HEK293 (cell line): ENCODE results near the gene ANAPC16.
A peak's percentile ranks its signal among the peaks of the same experiment; 100 is the strongest.

Source experiments
- CTCF ChIA-PET: fragments of 350-600 bp; formaldehyde crosslinking; extraction: SDS; loops from one replicate; lab custom pipeline; 2021; ENCODE audit warnings: antibody characterized with exemption; lab: Yijun Ruan, JAX
- POLR2A ChIA-PET: fragments of 300-600 bp; formaldehyde crosslinking; extraction: SDS; loops from one replicate; lab custom pipeline; 2020; ENCODE audit warnings: antibody characterized with exemption, inconsistent platforms; lab: Yijun Ruan, JAX
- H3K27ac ChIP-seq: fragments of 200-500 bp; sonication (Bioruptor generic); 2 replicates; pipeline ENCODE4 v1.5.1; 2014; ENCODE audit warnings: low read depth, low read length, control low read depth, inconsistent platforms; ENCODE audit errors: extremely low read depth
- H3K36me3 ChIP-seq, 2 experiments: fragments of 200-500 bp in 1 of 2; sonication (Bioruptor generic) in 1 of 2; 1 replicate in 1 of 2; 2 replicates in 1 of 2; pipeline ENCODE4 v1.5.1; 2014 to 2017; ENCODE audit warnings: inconsistent platforms in 2 of 2, low read length in 2 of 2; ENCODE audit not compliant: control insufficient read depth in 2 of 2, insufficient read depth in 1 of 2
- H3K4me1 ChIP-seq: fragments of 200-500 bp; sonication (Bioruptor generic); 2 replicates; pipeline ENCODE4 v1.5.1; 2014; ENCODE audit warnings: mild to moderate bottlenecking, low read length, inconsistent platforms; ENCODE audit not compliant: control insufficient read depth, insufficient read depth
- H3K4me3 ChIP-seq: 2 replicates; pipeline ENCODE4 v1.5.1; 2011; ENCODE audit warnings: low read depth, mild to moderate bottlenecking, control low read depth, low read length, moderate library complexity
- H3K9me3 ChIP-seq: fragments of 200-500 bp; sonication (Bioruptor generic); 2 replicates; pipeline ENCODE4 v1.5.1; 2014; ENCODE audit warnings: low read depth, low read length, inconsistent platforms; ENCODE audit not compliant: control insufficient read depth, insufficient read depth
- GLI4 ChIP-seq: fragments of 450-650 bp; formaldehyde crosslinking; IDR thresholded peaks from 2 replicates; pipeline ENCODE4 v1.5.1; 2016; ENCODE audit warnings: missing biosample characterization, missing genetic modification characterization
- GLIS2 ChIP-seq: fragments of 450-650 bp; formaldehyde crosslinking; IDR thresholded peaks from 2 replicates; pipeline ENCODE4 v1.5.1; 2016; ENCODE audit warnings: missing biosample characterization, missing genetic modification characterization
- KLF9 ChIP-seq: fragments of 450-650 bp; formaldehyde crosslinking; IDR thresholded peaks from 2 replicates; pipeline ENCODE4 v1.5.1; 2016; ENCODE audit warnings: missing biosample characterization, missing genetic modification characterization, low read depth
- OSR2 ChIP-seq: fragments of 450-650 bp; formaldehyde crosslinking; IDR thresholded peaks from 2 replicates; pipeline ENCODE4 v1.5.1; 2016; ENCODE audit warnings: missing biosample characterization, missing genetic modification characterization
- SCRT1 ChIP-seq: fragments of 450-650 bp; formaldehyde crosslinking; IDR thresholded peaks from 2 replicates; pipeline ENCODE4 v1.5.1; 2016; ENCODE audit warnings: missing biosample characterization, missing genetic modification characterization, borderline replicate concordance
- ZBTB49 ChIP-seq: fragments of 450-650 bp; formaldehyde crosslinking; IDR thresholded peaks from 2 replicates; pipeline ENCODE4 v1.5.1; 2016; ENCODE audit warnings: missing biosample characterization, missing genetic modification characterization, low read depth
- ZEB2 ChIP-seq: fragments of 450-650 bp; formaldehyde crosslinking; IDR thresholded peaks from 2 replicates; pipeline ENCODE4 v1.5.1; 2016; ENCODE audit warnings: missing biosample characterization, missing genetic modification characterization
- ZFHX2 ChIP-seq: fragments of 450-650 bp; formaldehyde crosslinking; conservative IDR thresholded peaks from 2 replicates; pipeline ENCODE4 v1.5.1; 2016; ENCODE audit warnings: missing biosample characterization, missing genetic modification characterization
- ZIC2 ChIP-seq: fragments of 450-650 bp; formaldehyde crosslinking; IDR thresholded peaks from 2 replicates; pipeline ENCODE4 v1.5.1; 2016; ENCODE audit warnings: missing biosample characterization, missing genetic modification characterization
- ZNF175 ChIP-seq: fragments of 450-650 bp; formaldehyde crosslinking; IDR thresholded peaks from 2 replicates; pipeline ENCODE4 v1.5.1; 2016; ENCODE audit warnings: missing biosample characterization, missing genetic modification characterization
- ZNF184 ChIP-seq: fragments of 450-650 bp; IDR thresholded peaks from 2 replicates; pipeline ENCODE4 v1.5.1; 2018; ENCODE audit warnings: missing biosample characterization, mild to moderate bottlenecking, missing genetic modification characterization
- ZNF24 ChIP-seq: fragments of 450-650 bp; formaldehyde crosslinking; IDR thresholded peaks from 2 replicates; pipeline ENCODE4 v1.5.1; 2016; ENCODE audit warnings: missing biosample characterization, missing genetic modification characterization
- ZNF473 ChIP-seq: fragments of 450-650 bp; formaldehyde crosslinking; IDR thresholded peaks from 2 replicates; pipeline ENCODE4 v1.5.1; 2017; ENCODE audit warnings: missing biosample characterization, missing genetic modification characterization
- ZNF529 ChIP-seq: fragments of 450-650 bp; formaldehyde crosslinking; IDR thresholded peaks from 2 replicates; pipeline ENCODE4 v1.5.1; 2017; ENCODE audit warnings: missing genetic modification characterization, missing biosample characterization; ENCODE audit not compliant: insufficient replicate concordance
- ZNF544 ChIP-seq: fragments of 450-650 bp; formaldehyde crosslinking; IDR thresholded peaks from 2 replicates; pipeline ENCODE4 v1.5.0; 2017; ENCODE audit warnings: missing biosample characterization, missing genetic modification characterization
- ZNF548 ChIP-seq: fragments of 450-650 bp; formaldehyde crosslinking; IDR thresholded peaks from 2 replicates; pipeline ENCODE4 v1.5.1; 2016; ENCODE audit warnings: missing biosample characterization, missing genetic modification characterization
- ZNF558 ChIP-seq: fragments of 450-650 bp; formaldehyde crosslinking; IDR thresholded peaks from 2 replicates; pipeline ENCODE4 v1.5.1; 2016; ENCODE audit warnings: missing biosample characterization, missing genetic modification characterization
- ZNF610 ChIP-seq: fragments of 450-650 bp; formaldehyde crosslinking; IDR thresholded peaks from 2 replicates; pipeline ENCODE4 v1.5.1; 2016; ENCODE audit warnings: missing biosample characterization, missing genetic modification characterization, borderline replicate concordance
- ZNF626 ChIP-seq: fragments of 450-650 bp; sonication (Bioruptor Pico); formaldehyde crosslinking; IDR thresholded peaks from 2 replicates; pipeline ENCODE4 v1.5.1; 2018; ENCODE audit warnings: missing biosample characterization, missing genetic modification characterization, inconsistent platforms
- ZNF629 ChIP-seq: fragments of 450-650 bp; formaldehyde crosslinking; IDR thresholded peaks from 2 replicates; pipeline ENCODE4 v1.5.1; 2017; ENCODE audit warnings: missing biosample characterization, missing genetic modification characterization
- ZNF76 ChIP-seq: fragments of 450-650 bp; formaldehyde crosslinking; IDR thresholded peaks from 2 replicates; pipeline ENCODE4; 2016; ENCODE audit warnings: low read depth, missing biosample characterization, missing genetic modification characterization, borderline replicate concordance
- ZNF768 ChIP-seq: fragments of 450-650 bp; formaldehyde crosslinking; IDR thresholded peaks from 2 replicates; pipeline ENCODE4 v1.5.1; 2018; ENCODE audit warnings: missing biosample characterization, mild to moderate bottlenecking, missing genetic modification characterization
- ZNF843 ChIP-seq: fragments of 450-650 bp; formaldehyde crosslinking; IDR thresholded peaks from 2 replicates; pipeline ENCODE4 v1.5.1; 2016; ENCODE audit warnings: missing biosample characterization, missing genetic modification characterization
- TF ChIP-seq, protein P1 (sequence below): fragments of 450-650 bp; formaldehyde crosslinking; IDR thresholded peaks from 2 replicates; pipeline ENCODE4 v1.5.1; 2017; ENCODE audit warnings: missing biosample characterization, missing genetic modification characterization
- TF ChIP-seq, protein P2 (sequence below): fragments of 450-650 bp; formaldehyde crosslinking; IDR thresholded peaks from 2 replicates; pipeline ENCODE4 v1.5.1; 2017; ENCODE audit warnings: missing biosample characterization, missing genetic modification characterization
- TF ChIP-seq, protein P3 (sequence below): fragments of 450-650 bp; formaldehyde crosslinking; IDR thresholded peaks from 2 replicates; pipeline ENCODE4 v1.5.1; 2016; ENCODE audit warnings: missing biosample characterization, missing genetic modification characterization
- TF ChIP-seq, protein P4 (sequence below): fragments of 450-650 bp; formaldehyde crosslinking; IDR thresholded peaks from 2 replicates; pipeline ENCODE4 v1.5.1; 2016; ENCODE audit warnings: missing biosample characterization, missing genetic modification characterization, borderline replicate concordance

Gene ANAPC16

GRCh38 chr10:72276013-72276387, 60.2 kb downstream of the ANAPC16 start (continued):
- TF ChIP-seq ZIC2 (tag by site-specific recombination) (peak; percentile 28; the same call in 1 of the 2 replicates), ZNF175 (tag by site-specific recombination) (no peak)

DNA sequence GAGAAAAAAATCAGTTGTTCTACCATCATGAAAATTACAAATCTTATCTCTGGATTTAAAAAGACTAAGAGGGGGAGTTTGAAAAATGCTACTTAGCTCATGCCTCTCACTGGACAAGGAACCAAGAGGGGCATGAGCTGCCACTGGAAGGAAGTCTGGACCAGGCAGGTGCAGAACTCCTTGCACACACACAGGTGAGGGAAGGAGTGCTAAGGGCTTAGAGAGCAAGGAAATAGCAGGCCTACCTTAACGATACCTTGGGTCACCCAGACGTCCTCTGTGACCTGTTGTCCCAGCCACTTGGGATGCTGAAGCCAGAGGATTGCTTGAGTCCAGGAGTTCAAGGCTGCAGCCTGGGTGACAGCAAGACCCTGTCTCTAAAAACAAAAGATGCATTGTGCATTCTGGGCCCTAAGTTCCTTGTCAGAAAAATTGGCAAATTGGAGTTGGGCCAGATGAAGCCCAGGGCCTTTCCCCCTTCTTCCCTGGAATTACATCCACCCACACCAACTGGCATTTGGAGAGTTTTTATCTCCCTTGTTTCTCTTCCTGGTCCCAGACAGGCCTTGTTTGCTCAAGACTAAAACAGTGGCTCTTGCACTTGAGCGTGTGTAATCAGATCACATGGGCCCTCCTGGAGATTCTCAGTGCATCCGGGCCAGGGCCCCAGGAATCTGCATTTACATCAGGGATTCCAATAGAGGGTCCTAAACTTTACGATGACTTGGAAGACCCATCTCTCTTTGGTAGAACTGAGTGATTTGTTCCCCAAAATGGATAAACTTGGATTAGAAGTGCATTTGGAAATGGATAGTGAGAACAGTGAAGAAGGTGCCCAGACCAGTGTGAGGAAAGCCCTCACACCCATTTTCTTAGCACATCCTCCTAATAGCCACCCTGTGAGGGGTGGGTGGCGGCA, 60.9 kb downstream of the ANAPC16 start:
- Histone ChIP-seq H3K4me3 (no peak overlapping the region), H3K4me1 (peaks cover 7% of the 10 kb centered on the region), H3K27ac (peak overlapping the region; percentile 99), H3K36me3 (peaks cover 0 to 16% of the 10 kb centered on the region in 2 experiments; a peak in 1 of 3 replicates), H3K9me3 (no peaks in the 10 kb centered on the region)
- POLR2A ChIA-PET, result interaction anchor here (0.5 to 5.1 kb wide), 11 partner anchors 8 to 103 kb away, joined by 3 to 120 read pairs (median 5); no protein-coding TSS in a partner anchor
- CTCF ChIA-PET, result interaction anchor here (0.5 to 4.5 kb wide), 7 partner anchors 44 to 601 kb away, joined by 3 to 52 read pairs (median 3); no protein-coding TSS in a partner anchor
- no peak for TF ChIP-seq KLF9 (tag by site-specific recombination)
- TF ChIP-seq ZNF843 (tag by site-specific recombination), result no peak
- TF ChIP-seq SCRT1 (tag by site-specific recombination), result peak; percentile 37; the same call in 1 of the 2 replicates
- TF ChIP-seq ZNF548 (tag by site-specific recombination), result no peak
- TF ChIP-seq, protein P1, sequence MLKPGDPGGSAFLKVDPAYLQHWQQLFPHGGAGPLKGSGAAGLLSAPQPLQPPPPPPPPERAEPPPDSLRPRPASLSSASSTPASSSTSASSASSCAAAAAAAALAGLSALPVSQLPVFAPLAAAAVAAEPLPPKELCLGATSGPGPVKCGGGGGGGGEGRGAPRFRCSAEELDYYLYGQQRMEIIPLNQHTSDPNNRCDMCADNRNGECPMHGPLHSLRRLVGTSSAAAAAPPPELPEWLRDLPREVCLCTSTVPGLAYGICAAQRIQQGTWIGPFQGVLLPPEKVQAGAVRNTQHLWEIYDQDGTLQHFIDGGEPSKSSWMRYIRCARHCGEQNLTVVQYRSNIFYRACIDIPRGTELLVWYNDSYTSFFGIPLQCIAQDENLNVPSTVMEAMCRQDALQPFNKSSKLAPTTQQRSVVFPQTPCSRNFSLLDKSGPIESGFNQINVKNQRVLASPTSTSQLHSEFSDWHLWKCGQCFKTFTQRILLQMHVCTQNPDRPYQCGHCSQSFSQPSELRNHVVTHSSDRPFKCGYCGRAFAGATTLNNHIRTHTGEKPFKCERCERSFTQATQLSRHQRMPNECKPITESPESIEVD (tag by site-specific recombination), result peak; percentile 18
- no peak for TF ChIP-seq GLI4 (tag by site-specific recombination)
- no peak for TF ChIP-seq ZNF768 (tag by site-specific recombination)
- TF ChIP-seq ZFHX2, result peak; percentile 76
- TF ChIP-seq OSR2 (tag by site-specific recombination), result peak; percentile 76
- TF ChIP-seq ZNF610 (tag by site-specific recombination), result 0 out of 2 replicates have a peak, but pooled peaks have one; percentile 20
- no peak for TF ChIP-seq ZNF626 (tag by site-specific recombination)
- TF ChIP-seq ZBTB49, result no peak
- TF ChIP-seq, protein P2, sequence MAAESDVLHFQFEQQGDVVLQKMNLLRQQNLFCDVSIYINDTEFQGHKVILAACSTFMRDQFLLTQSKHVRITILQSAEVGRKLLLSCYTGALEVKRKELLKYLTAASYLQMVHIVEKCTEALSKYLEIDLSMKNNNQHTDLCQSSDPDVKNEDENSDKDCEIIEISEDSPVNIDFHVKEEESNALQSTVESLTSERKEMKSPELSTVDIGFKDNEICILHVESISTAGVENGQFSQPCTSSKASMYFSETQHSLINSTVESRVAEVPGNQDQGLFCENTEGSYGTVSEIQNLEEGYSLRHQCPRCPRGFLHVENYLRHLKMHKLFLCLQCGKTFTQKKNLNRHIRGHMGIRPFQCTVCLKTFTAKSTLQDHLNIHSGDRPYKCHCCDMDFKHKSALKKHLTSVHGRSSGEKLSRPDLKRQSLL (tag by site-specific recombination), result no peak
- no peak for TF ChIP-seq ZNF184 (tag by site-specific recombination)
- TF ChIP-seq ZNF544 (tag by site-specific recombination), result no peak
- peak; percentile 28 for TF ChIP-seq ZEB2 (tag by site-specific recombination)
- no peak for TF ChIP-seq ZNF473 (tag by site-specific recombination)
- TF ChIP-seq ZIC2 (tag by site-specific recombination), result peak; percentile 29; the same call in 1 of the 2 replicates
- TF ChIP-seq ZNF76, result no peak
- TF ChIP-seq, protein P3, sequence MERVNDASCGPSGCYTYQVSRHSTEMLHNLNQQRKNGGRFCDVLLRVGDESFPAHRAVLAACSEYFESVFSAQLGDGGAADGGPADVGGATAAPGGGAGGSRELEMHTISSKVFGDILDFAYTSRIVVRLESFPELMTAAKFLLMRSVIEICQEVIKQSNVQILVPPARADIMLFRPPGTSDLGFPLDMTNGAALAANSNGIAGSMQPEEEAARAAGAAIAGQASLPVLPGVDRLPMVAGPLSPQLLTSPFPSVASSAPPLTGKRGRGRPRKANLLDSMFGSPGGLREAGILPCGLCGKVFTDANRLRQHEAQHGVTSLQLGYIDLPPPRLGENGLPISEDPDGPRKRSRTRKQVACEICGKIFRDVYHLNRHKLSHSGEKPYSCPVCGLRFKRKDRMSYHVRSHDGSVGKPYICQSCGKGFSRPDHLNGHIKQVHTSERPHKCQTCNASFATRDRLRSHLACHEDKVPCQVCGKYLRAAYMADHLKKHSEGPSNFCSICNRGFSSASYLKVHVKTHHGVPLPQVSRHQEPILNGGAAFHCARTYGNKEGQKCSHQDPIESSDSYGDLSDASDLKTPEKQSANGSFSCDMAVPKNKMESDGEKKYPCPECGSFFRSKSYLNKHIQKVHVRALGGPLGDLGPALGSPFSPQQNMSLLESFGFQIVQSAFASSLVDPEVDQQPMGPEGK, result peak; percentile 24; the same call in 1 of the 2 replicates
- no peak for TF ChIP-seq ZNF629 (tag by site-specific recombination)
- TF ChIP-seq GLIS2 (tag by site-specific recombination), result no peak
- TF ChIP-seq ZNF529 (tag by site-specific recombination), result no peak
- no peak for TF ChIP-seq ZNF558 (tag by site-specific recombination)
- TF ChIP-seq ZNF24 (tag by site-specific recombination), result peak; percentile 32; the same call in 1 of the 2 replicates
- TF ChIP-seq, protein P4, sequence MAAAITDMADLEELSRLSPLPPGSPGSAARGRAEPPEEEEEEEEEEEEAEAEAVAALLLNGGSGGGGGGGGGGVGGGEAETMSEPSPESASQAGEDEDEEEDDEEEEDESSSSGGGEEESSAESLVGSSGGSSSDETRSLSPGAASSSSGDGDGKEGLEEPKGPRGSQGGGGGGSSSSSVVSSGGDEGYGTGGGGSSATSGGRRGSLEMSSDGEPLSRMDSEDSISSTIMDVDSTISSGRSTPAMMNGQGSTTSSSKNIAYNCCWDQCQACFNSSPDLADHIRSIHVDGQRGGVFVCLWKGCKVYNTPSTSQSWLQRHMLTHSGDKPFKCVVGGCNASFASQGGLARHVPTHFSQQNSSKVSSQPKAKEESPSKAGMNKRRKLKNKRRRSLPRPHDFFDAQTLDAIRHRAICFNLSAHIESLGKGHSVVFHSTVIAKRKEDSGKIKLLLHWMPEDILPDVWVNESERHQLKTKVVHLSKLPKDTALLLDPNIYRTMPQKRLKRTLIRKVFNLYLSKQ (tag by site-specific recombination), result no peak
